Measurements from ENCODE around the gene C2CD4B.

- no peak for TF ChIP-seq POLR2AphosphoS5 (IDR thresholded peaks at IDR 0.05; ENCODE audit: low read length)
- no peak for TF ChIP-seq ETV6 (conservative IDR thresholded peaks at IDR 0.05 in 1 of 2, IDR thresholded peaks at IDR 0.05 in 1 of 2; ENCODE audit: borderline replicate concordance in 1 of 2, low read depth in 1 of 2)
- no peak for TF ChIP-seq CTCF (IDR thresholded peaks at IDR 0.05 in 2 of 3, conservative IDR thresholded peaks at IDR 0.05 in 1 of 3; ENCODE audit: control insufficient read depth in 2 of 3, extremely low read depth in 1 of 3, insufficient read depth in 1 of 3, low read depth in 3 of 3, low read length in 3 of 3)
- no peak for TF ChIP-seq SMC3 (IDR thresholded peaks at IDR 0.05; ENCODE audit: borderline replicate concordance, low read length)
- no peak for TF ChIP-seq PRDM15 (CRISPR knock-in tag; IDR thresholded peaks at IDR 0.05)
- TF ChIP-seq REST (IDR thresholded peaks at IDR 0.05; ENCODE audit: low read depth, low read length), result no peak
- no peak for TF ChIP-seq FOXM1 (IDR thresholded peaks at IDR 0.05; ENCODE audit: low read depth, low read length)
- no peak for TF ChIP-seq ATF3 (IDR thresholded peaks at IDR 0.05; ENCODE audit: borderline replicate concordance, extremely low read depth, low read depth, low read length)
- TF ChIP-seq TCF7 (IDR thresholded peaks at IDR 0.05; ENCODE audit: borderline replicate concordance), result no peak
- TF ChIP-seq NRF1 (conservative IDR thresholded peaks at IDR 0.05; ENCODE audit: low read depth, low read length), result no peak
- no peak for TF ChIP-seq ZZZ3 (IDR thresholded peaks at IDR 0.05; ENCODE audit: control insufficient read depth, insufficient read length, low read depth)
- no peak for TF ChIP-seq EGR1 (IDR thresholded peaks at IDR 0.05; ENCODE audit: borderline replicate concordance in 1 of 2, low read depth in 2 of 2, low read length in 2 of 2)
- TF ChIP-seq SUZ12 (IDR thresholded peaks at IDR 0.05; ENCODE audit: unreplicated experiment), result no peak
These were observed 15.4 kb downstream of the C2CD4B start for GRCh38 chr15:62149729-62150128.
